Loucy (cell line): ENCODE data around the gene DHRS12.

Source experiments
- H2AFZ ChIP-seq: fragments of 200-600 bp; sonication (generic); 2 replicates; pipeline ENCODE4 v1.6.0; 2016; ENCODE audit warnings: antibody characterized with exemption, mild to moderate bottlenecking, low read length, moderate library complexity
- H3F3A ChIP-seq: fragments of 200-600 bp; 2 replicates; pipeline ENCODE4 v1.6.0; 2016; ENCODE audit warnings: antibody characterized with exemption, low read depth, mild to moderate bottlenecking
- H3K27me3 ChIP-seq: fragments of 200-600 bp; sonication (generic); 2 replicates; pipeline ENCODE4 v1.6.1; 2014; ENCODE audit warnings: low read length, mild to moderate bottlenecking; ENCODE audit not compliant: insufficient read depth, poor library complexity, severe bottlenecking
- H3K36me3 ChIP-seq: fragments of 200-600 bp; sonication (generic); 2 replicates; pipeline ENCODE4 v1.6.1; 2016; ENCODE audit warnings: low read length; ENCODE audit not compliant: insufficient read depth
- H3K4me1 ChIP-seq: fragments of 200-600 bp; sonication (generic); 2 replicates; pipeline ENCODE4 v1.5.1; 2014; ENCODE audit warnings: low read length, mild to moderate bottlenecking; ENCODE audit not compliant: insufficient read depth, poor library complexity, severe bottlenecking
- H3K4me2 ChIP-seq: fragments of 200-600 bp; sonication (generic); 2 replicates; pipeline ENCODE4 v1.6.0; 2014; ENCODE audit warnings: antibody characterized with exemption, low read length, low read depth, mild to moderate bottlenecking; ENCODE audit not compliant: poor library complexity, severe bottlenecking
- H3K4me3 ChIP-seq: fragments of 200-600 bp; sonication (generic); 2 replicates; pipeline ENCODE4 v1.5.1; 2014; ENCODE audit warnings: low read length, mild to moderate bottlenecking, mixed read lengths; ENCODE audit not compliant: poor library complexity, severe bottlenecking
- H3K79me2 ChIP-seq: fragments of 200-600 bp; sonication (generic); 2 replicates; pipeline ENCODE4 v1.6.1; 2014; ENCODE audit warnings: low read length; ENCODE audit not compliant: insufficient read depth
- H3K9ac ChIP-seq: fragments of 200-600 bp; sonication (generic); 2 replicates; pipeline ENCODE4 v1.6.0; 2014; ENCODE audit warnings: mild to moderate bottlenecking, low read depth, low read length, moderate library complexity; ENCODE audit not compliant: poor library complexity, severe bottlenecking
- H3K9me2 ChIP-seq: fragments of 200-600 bp; sonication (generic); replicated peaks from 2 replicates; pipeline ENCODE4 v1.6.1; 2016; ENCODE audit warnings: low read depth, low read length, mixed read lengths
- H3K9me3 ChIP-seq: fragments of 200-600 bp; sonication (generic); 2 replicates; pipeline ENCODE4 v1.6.1; 2014; ENCODE audit warnings: mild to moderate bottlenecking, antibody characterized with exemption, low read length, low read depth; ENCODE audit not compliant: insufficient read depth
- H4K20me1 ChIP-seq: fragments of 200-600 bp; sonication (generic); 2 replicates; pipeline ENCODE4 v1.6.0; 2014; ENCODE audit warnings: antibody characterized with exemption, low read length, mild to moderate bottlenecking; ENCODE audit not compliant: insufficient read depth, poor library complexity, severe bottlenecking
- CTCF ChIP-seq: fragments of 200-600 bp; sonication (generic); conservative IDR thresholded peaks from 2 replicates; pipeline ENCODE4 v1.5.1; 2014; ENCODE audit warnings: mild to moderate bottlenecking, antibody characterized with exemption, low read length
- EZH2phosphoT487 ChIP-seq: fragments of 200-600 bp; IDR thresholded peaks from 2 replicates; pipeline ENCODE4 v1.6.1; 2018; ENCODE audit warnings: antibody characterized with exemption, mild to moderate bottlenecking, moderate library complexity, borderline replicate concordance

DHRS12 gene

GRCh38 chr13:51846756-51847155, 42.8 kb upstream of the DHRS12 start:
- Histone ChIP-seq H3F3A (no peaks in the 10 kb centered on the region), H3K79me2 (no peaks in the 10 kb centered on the region), H3K9me2 (no peaks in the 10 kb centered on the region), H3K4me2 (no peak overlapping the region), H3K36me3 (no peaks in the 10 kb centered on the region), H3K4me1 (peaks cover 4% of the 10 kb centered on the region), H3K9me3 (no peaks in the 10 kb centered on the region), H3K27me3 (no peaks in the 10 kb centered on the region), H2AFZ (no peak overlapping the region), H3K4me3 (no peak overlapping the region), H4K20me1 (no peaks in the 10 kb centered on the region), H3K9ac (no peak overlapping the region)
- TF ChIP-seq CTCF: no peak
- no peak for TF ChIP-seq EZH2phosphoT487

GRCh38 chr13:51845574-51846318, 41.8 kb upstream of the DHRS12 start:
- Histone ChIP-seq H2AFZ (peak overlapping the region; percentile 99), H3K9ac (peak overlapping the region; percentile 17), H3K79me2 (no peaks in the 10 kb centered on the region), H3K9me3 (no peaks in the 10 kb centered on the region), H3F3A (no peaks in the 10 kb centered on the region), H3K36me3 (no peaks in the 10 kb centered on the region), H3K9me2 (no peaks in the 10 kb centered on the region), H3K4me1 (peaks cover 4% of the 10 kb centered on the region), H4K20me1 (no peaks in the 10 kb centered on the region), H3K4me2 (peak overlapping the region; percentile 62), H3K27me3 (no peaks in the 10 kb centered on the region), H3K4me3 (no peak overlapping the region)
- TF ChIP-seq EZH2phosphoT487 (no peak), CTCF (no peak)

DNA sequence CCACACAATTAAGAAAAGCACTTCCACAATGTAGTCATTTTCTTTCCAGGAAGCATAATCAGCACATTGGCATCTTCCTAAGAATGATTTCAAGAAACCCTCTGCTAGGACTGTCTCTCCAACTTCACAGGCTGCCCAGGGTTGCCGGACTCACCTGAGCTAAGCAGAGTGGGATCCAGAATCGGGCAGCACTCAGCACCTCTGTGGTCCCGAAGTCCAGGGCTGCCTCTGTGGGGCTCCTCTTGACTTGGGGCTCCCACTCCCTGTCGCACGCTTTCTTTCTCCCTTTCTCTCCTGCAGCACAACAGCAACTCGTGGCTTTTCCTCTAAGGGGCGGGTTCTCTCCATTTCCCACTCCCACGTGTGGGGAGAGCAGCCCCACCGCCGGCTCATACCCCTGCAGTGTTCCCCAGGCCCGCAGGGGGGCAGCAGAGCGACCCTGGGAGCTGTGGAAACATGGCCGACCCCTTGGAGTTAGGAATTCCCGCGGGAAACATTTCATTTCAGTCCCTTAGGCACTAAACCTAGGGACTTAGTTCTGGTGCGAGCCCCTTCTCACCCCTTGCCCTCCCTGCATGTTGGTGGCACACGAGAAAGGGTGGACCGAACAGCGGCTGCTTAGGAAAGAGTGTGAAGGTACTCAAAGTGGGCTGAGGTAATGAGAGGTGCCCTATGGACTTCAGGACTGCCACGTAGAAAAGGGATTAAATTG, 41.1 kb upstream of the DHRS12 start, which contains the start of gene TMEM272:
Gene TMEM272, minus strand, starts transcription at position 316 of the 712 bp plus-strand sequence. CDS start 6,647 bp downstream, outside the sequence.
- H2AFZ ChIP-seq: peak within 1 kb of the TSS; percentile 99
- peak within 1 kb of the TSS; percentile 62 for H3K4me2 ChIP-seq
- TF ChIP-seq EZH2phosphoT487 (no peak), CTCF (peak; percentile 99)
- no peaks in the 10 kb centered on the region for H3F3A ChIP-seq
- no peaks in the 10 kb centered on the region for H3K79me2 ChIP-seq
- H3K4me3 ChIP-seq: peak within 1 kb of the TSS; percentile 53
- no peaks in the 10 kb centered on the region for H3K27me3 ChIP-seq
- no peaks in the 10 kb centered on the region for H4K20me1 ChIP-seq
- peaks cover 4% of the 10 kb centered on the region for H3K4me1 ChIP-seq
- no peaks in the 10 kb centered on the region for H3K36me3 ChIP-seq
- no peaks in the 10 kb centered on the region for H3K9me3 ChIP-seq
- no peaks in the 10 kb centered on the region for H3K9me2 ChIP-seq
- H3K9ac ChIP-seq: peak within 1 kb of the TSS; percentile 17
